Measurements from ENCODE around the gene CDCP1.

CDCP1 gene

DNA sequence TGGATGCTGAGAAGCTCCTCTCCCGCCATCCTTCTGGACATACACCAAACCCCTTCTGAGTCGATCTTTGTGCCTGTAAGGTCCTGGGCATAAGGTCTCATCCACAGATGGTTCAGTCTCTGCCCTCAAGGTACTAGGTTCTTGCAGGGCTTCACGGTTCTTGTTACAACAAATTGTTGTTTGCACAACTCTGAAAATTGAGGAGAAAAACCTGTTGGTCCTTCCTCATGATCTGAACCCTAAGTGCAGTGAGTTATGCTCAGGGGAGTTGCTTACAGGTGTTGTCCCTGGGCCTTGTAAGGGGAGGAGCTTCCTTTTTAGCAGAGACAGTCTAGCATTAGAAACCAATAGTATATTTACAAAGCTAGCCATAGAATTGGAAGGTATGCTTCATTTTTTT lies 15.7 kb downstream of the CDCP1 start:
- Mint-ChIP-seq H3K36me3 (ENCODE audit: low read depth) (no peaks in the 10 kb centered on the region), H3K27me3 (ENCODE audit: low read depth, poor library complexity) (peaks cover 3% of the 10 kb centered on the region), H3K9me3 (no peaks in the 10 kb centered on the region), H3K4me3 (no peak overlapping the region), H3K27ac (no peak overlapping the region), H3K4me1 (peaks cover 5% of the 10 kb centered on the region)
- no peak for TF ChIP-seq CTCF (IDR thresholded peaks at IDR 0.05)
- DNase-seq, result no peak

DNA sequence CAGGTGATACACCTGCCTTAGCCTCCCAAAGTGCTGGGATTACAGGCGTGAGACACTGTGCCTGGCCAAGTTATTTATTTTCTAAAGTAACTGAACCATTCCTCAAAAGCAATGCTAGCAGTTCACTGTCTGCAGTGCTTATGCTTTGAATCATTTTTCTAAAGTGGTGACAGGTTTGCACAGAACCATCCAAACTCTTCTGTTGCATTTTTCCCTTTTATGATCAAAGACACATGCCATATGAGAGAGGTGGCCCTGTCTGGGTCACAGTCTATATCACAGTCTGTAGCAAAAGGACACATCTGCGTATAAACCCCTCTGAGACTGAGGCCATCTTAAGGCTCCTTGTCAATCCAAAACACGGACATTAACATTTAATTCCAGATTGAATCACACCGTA lies 17.2 kb downstream of the CDCP1 start:
- no peaks in the 10 kb centered on the region for H3K36me3 Mint-ChIP-seq (ENCODE audit: low read depth)
- H3K4me1 Mint-ChIP-seq, result peaks cover 6% of the 10 kb centered on the region
- no peak for DNase-seq
- no peak for TF ChIP-seq CTCF (IDR thresholded peaks at IDR 0.05)
- H3K27ac Mint-ChIP-seq, result no peak overlapping the region
- H3K4me3 Mint-ChIP-seq, result no peak overlapping the region
- H3K27me3 Mint-ChIP-seq (ENCODE audit: low read depth, poor library complexity), result peaks cover 8% of the 10 kb centered on the region
- H3K9me3 Mint-ChIP-seq, result no peaks in the 10 kb centered on the region

GRCh38 chr3:45127130-45127822 lies 18.9 kb downstream of the CDCP1 start:
- TF ChIP-seq CTCF (IDR thresholded peaks at IDR 0.05), result no peak
- no peaks in the 10 kb centered on the region for H3K9me3 Mint-ChIP-seq
- H3K27ac Mint-ChIP-seq, result no peak overlapping the region
- peaks cover 6% of the 10 kb centered on the region for H3K27me3 Mint-ChIP-seq (ENCODE audit: low read depth, poor library complexity)
- peaks cover 12% of the 10 kb centered on the region for H3K4me1 Mint-ChIP-seq
- DNase-seq, result no peak
- H3K4me3 Mint-ChIP-seq, result no peak overlapping the region
- no peaks in the 10 kb centered on the region for H3K36me3 Mint-ChIP-seq (ENCODE audit: low read depth)

DNA sequence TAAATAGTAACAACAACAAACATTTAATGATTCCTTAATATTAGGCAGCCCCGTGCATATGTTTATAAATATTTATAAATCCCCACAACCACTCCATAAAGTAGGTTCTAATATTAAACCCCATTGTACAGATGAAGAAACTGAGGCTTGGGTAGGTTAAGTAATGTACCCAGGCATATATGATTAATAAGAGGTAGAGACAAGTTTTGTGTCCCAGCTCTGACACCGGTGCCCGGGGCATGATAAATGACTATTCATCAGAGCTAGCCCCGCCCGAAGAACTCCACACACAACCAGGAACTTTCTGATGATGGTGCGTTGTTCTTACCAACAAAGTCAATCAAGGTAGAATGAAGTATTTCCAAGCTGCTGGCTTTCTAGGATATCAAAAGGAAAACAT lies 19.4 kb downstream of the CDCP1 start:
- no peak for TF ChIP-seq CTCF (IDR thresholded peaks at IDR 0.05)
- Mint-ChIP-seq H3K4me3 (no peak overlapping the region), H3K9me3 (no peaks in the 10 kb centered on the region), H3K27me3 (ENCODE audit: low read depth, poor library complexity) (peaks cover 6% of the 10 kb centered on the region), H3K27ac (no peak overlapping the region), H3K4me1 (peaks cover 12% of the 10 kb centered on the region), H3K36me3 (ENCODE audit: low read depth) (no peaks in the 10 kb centered on the region)
- no peak for DNase-seq

- TF ChIP-seq CTCF (IDR thresholded peaks at IDR 0.05), result no peak
- H3K36me3 Mint-ChIP-seq (ENCODE audit: low read depth), result no peaks in the 10 kb centered on the region
- H3K9me3 Mint-ChIP-seq, result no peaks in the 10 kb centered on the region
- peaks cover 6% of the 10 kb centered on the region for H3K27me3 Mint-ChIP-seq (ENCODE audit: low read depth, poor library complexity)
- no peak for DNase-seq
- H3K4me1 Mint-ChIP-seq, result peaks cover 12% of the 10 kb centered on the region
- H3K27ac Mint-ChIP-seq, result no peak overlapping the region
- no peak overlapping the region for H3K4me3 Mint-ChIP-seq
Measured at GRCh38 chr3:45125550-45126026, 20.6 kb downstream of the CDCP1 start.

GRCh38 chr3:45124956-45125355 lies 21.2 kb downstream of the CDCP1 start:
- Mint-ChIP-seq H3K4me1 (peaks cover 12% of the 10 kb centered on the region), H3K36me3 (ENCODE audit: low read depth) (no peaks in the 10 kb centered on the region), H3K27me3 (ENCODE audit: low read depth, poor library complexity) (peaks cover 6% of the 10 kb centered on the region), H3K4me3 (no peak overlapping the region), H3K9me3 (no peaks in the 10 kb centered on the region), H3K27ac (no peak overlapping the region)
- no peak for TF ChIP-seq CTCF (IDR thresholded peaks at IDR 0.05)
- DNase-seq, result no peak
